ENCODE results near the gene MEGF8. TPM values are rescaled to one million over a fixed set of nuclear protein-coding genes. Genes with fewer than 3 reads are reported as not detected.

MEGF8 gene
- total RNA-seq, 3 donors from 2014 or later = 9.7 to 15.5 (median 10.8) TPM

DNA sequence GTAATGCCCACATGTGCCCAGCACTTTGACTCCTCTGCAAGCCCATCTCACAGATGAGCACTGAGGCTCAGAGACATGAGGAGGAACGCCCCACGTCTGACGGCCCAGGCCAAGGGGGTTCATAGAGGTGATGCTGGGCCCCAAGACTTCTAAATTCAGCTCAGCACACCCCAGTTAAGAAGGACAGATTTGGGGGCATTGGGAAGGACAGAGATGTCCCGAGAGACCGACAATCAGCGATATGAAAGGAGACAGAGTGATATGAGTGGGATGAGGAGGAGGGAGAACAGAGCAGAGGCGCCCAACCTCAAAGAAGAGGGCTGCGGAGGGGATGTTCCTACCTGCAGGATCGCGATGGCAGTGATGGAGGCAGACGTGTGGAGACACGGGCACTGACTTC is 64.5 kb downstream of the MEGF8 start, which contains the start of gene CNFN:
Gene CNFN, minus strand, starts transcription at position 399 of the 400 bp plus-strand sequence. CDS start 1,260 bp downstream, outside the sequence.
- Histone ChIP-seq H3K27me3 (no peaks in the 10 kb centered on the region), H3K9me3 (no peaks in the 10 kb centered on the region), H3K4me3 (no peak within 1 kb of the TSS), H3K36me3 (no peaks in the 10 kb centered on the region), H3K27ac (no peak within 1 kb of the TSS), H3K4me1 (no peaks in the 10 kb centered on the region)
- DNase-seq (ENCODE audit: low spot score in 2 of 2) = no peak
- no peak for TF ChIP-seq POLR2AphosphoS5 (IDR thresholded peaks at IDR 0.05)
- TF ChIP-seq, protein P1, sequence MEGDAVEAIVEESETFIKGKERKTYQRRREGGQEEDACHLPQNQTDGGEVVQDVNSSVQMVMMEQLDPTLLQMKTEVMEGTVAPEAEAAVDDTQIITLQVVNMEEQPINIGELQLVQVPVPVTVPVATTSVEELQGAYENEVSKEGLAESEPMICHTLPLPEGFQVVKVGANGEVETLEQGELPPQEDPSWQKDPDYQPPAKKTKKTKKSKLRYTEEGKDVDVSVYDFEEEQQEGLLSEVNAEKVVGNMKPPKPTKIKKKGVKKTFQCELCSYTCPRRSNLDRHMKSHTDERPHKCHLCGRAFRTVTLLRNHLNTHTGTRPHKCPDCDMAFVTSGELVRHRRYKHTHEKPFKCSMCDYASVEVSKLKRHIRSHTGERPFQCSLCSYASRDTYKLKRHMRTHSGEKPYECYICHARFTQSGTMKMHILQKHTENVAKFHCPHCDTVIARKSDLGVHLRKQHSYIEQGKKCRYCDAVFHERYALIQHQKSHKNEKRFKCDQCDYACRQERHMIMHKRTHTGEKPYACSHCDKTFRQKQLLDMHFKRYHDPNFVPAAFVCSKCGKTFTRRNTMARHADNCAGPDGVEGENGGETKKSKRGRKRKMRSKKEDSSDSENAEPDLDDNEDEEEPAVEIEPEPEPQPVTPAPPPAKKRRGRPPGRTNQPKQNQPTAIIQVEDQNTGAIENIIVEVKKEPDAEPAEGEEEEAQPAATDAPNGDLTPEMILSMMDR (IDR thresholded peaks at IDR 0.05) = no peak
- TF ChIP-seq POLR2A (IDR thresholded peaks at IDR 0.05) = no peak
- intact Hi-C loops (cut with DNase I; ENCODE audit: low total_unique reads) = no loop called here

DNA sequence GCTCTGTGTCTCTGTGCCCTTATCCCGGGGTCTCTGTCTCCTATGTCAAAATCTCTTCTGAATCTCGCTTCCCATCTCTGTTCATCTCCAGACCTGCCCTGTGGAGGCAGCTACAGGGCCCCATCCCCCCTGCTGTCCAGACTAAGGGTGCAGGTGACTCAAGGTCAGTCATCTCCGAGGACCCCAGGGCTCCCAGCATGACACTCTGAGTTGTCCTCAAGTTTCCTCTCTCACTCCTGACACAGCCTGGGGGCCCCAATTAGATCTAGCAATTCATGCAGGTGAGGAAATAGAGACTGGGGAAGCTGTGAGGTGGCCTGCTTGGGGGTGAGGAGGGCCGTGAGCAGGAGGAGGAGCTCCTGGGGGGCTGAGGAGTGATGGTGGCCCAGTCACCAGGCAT is 66.7 kb downstream of the MEGF8 start:
- H3K4me3 ChIP-seq = no peak overlapping the region
- peaks cover 0 to 3% of the 10 kb centered on the region in 2 donors for H3K4me1 ChIP-seq
- H3K27ac ChIP-seq = no peak overlapping the region
- H3K36me3 ChIP-seq = no peaks in the 10 kb centered on the region
- intact Hi-C loops (cut with DNase I; ENCODE audit: low total_unique reads) = no loop called here
- H3K9me3 ChIP-seq = no peaks in the 10 kb centered on the region
- DNase-seq (ENCODE audit: low spot score in 2 of 2) = no peak
- no peaks in the 10 kb centered on the region for H3K27me3 ChIP-seq
- no peak for TF ChIP-seq POLR2AphosphoS5 (IDR thresholded peaks at IDR 0.05)
- TF ChIP-seq, protein P1 (IDR thresholded peaks at IDR 0.05) = no peak
- no peak for TF ChIP-seq POLR2A (IDR thresholded peaks at IDR 0.05)

DNA sequence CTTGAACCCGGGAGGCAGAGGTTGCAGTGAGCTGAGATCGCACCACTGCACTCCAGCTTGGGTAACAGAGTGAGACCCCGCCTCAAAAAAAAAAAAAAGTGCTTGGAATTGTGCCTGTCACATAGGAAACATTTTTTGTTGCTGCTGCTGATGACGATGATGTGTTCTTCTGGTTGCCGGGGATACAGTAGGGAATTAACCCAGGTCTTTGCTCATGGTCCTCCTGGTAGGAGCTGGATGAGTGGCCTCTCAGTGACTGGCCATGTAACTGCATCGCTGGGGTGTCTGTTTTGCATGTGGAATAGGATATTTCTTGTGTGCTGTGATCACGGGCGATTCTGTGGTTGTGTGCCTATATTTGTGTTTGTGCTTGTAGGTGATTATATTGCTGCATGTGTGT is 69.3 kb downstream of the MEGF8 start:
- intact Hi-C loops (cut with DNase I; ENCODE audit: low total_unique reads) = no loop called here
- Histone ChIP-seq H3K4me1 (peaks cover 5 to 7% of the 10 kb centered on the region in 2 donors), H3K36me3 (no peaks in the 10 kb centered on the region), H3K27ac (no peak overlapping the region), H3K4me3 (no peak overlapping the region), H3K27me3 (no peaks in the 10 kb centered on the region), H3K9me3 (no peaks in the 10 kb centered on the region)
- TF ChIP-seq, protein P1 (IDR thresholded peaks at IDR 0.05) = no peak
- no peak for TF ChIP-seq POLR2AphosphoS5 (IDR thresholded peaks at IDR 0.05)
- TF ChIP-seq POLR2A (IDR thresholded peaks at IDR 0.05) = no peak
- no peak for DNase-seq (ENCODE audit: low spot score in 2 of 2)

DNA sequence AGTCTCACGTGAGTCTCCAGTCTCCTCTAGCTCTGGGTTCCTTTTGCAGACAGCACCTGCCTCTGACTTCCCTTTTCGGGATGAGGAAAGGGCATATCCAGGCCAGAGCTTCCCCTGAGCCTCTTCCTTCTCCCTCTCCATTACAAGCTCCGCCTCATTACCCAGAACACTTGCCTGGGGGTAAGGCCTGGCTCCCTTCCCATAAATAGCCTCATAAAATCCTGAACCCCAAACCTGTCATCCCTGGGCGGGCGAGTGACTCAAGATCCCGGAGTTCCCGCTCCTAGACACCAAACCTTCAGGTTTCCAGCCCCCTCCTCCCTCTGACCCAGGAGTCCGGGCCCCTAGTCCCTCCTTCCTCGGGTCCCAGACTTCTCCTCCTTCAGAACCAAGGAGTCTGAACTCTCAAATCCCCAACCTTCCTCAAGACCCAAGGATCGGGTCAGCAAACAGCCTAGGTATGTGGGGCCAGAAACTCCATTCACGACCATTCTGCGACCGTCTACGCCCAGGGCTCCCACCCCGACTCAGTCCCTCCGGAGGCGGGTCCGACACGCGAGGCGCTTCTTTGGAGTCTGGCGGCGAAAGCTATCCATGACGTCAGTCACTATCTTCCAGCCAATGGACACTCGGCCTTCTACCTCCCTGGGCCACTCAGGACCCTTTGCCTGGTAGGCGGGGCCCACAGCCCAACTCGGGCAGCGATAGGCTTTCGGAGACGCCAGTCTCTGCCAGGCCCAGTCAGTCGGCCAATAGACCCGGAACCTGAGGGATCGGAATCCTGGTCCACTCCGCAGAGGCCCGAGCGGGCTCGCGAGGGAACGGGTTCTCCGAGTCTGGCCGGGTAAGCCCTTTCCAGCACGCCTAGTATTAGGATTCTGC is 71.2 kb downstream of the MEGF8 start:
- peak overlapping the region; percentile 98 to 99 for H3K27ac ChIP-seq
- H3K9me3 ChIP-seq = no peaks in the 10 kb centered on the region
- H3K36me3 ChIP-seq = no peaks in the 10 kb centered on the region
- peak; percentile 99 to 100 for DNase-seq (ENCODE audit: low spot score in 2 of 2)
- H3K27me3 ChIP-seq = no peaks in the 10 kb centered on the region
- intact Hi-C loops (cut with DNase I; ENCODE audit: low total_unique reads) = no loop called here
- H3K4me3 ChIP-seq = peak overlapping the region; percentile 44 to 67 (median 55)
- TF ChIP-seq POLR2A (IDR thresholded peaks at IDR 0.05) = peak; percentile 62
- TF ChIP-seq POLR2AphosphoS5 (IDR thresholded peaks at IDR 0.05) = peak; percentile 83 to 98 (median 88)
- TF ChIP-seq, protein P1 (IDR thresholded peaks at IDR 0.05) = peak in 1 of 3 donors; percentile 24
- H3K4me1 ChIP-seq = peaks cover 5 to 7% of the 10 kb centered on the region in 2 donors

All from breast epithelium (tissue), 4 donors.